ENCODE results near the gene SLC36A4. TPM values are rescaled to one million over a fixed set of nuclear protein-coding genes. Genes with fewer than 3 reads are reported as not detected.
"Not testable (repeated sequence)": the region's sequence is repeated elsewhere in the genome, so short reads cannot be mapped to it uniquely, and the experiment has no call there.

Gene SLC36A4
- total RNA-seq, 1 experiment from 2014 or later, result 12.5 TPM

GRCh38 chr11:93113824-93114223 lies 84.0 kb downstream of the SLC36A4 start:
- POLR2A ChIA-PET, result no interaction called here

DNA sequence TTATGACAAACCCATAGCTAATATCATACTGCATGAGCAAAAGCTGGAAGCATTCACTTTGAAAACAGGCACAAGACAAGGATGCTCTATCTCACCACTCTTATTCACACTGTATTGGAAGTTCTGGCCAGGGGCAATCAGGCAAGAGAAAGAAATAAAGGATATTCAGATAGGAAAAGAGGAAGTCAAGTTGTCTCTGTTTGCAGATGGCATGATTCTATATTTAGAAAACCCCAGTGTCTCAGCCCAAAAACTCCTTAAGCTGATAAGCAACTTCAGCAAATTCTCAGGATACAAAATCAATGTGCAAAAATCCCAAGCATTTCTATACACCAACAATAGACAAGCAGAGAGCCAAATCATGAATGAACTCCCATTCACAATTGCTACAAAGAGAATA lies 86.6 kb downstream of the SLC36A4 start:
- H3K36me3 ChIP-seq (ENCODE audit: control insufficient read depth, insufficient read depth, low read length); CTCF ChIA-PET; H3K4me3 ChIP-seq (ENCODE audit: low read depth, low read length); POLR2A ChIA-PET; H3K9me3 ChIP-seq; H3K27me3 ChIP-seq (replicated peaks; ENCODE audit: control insufficient read depth, insufficient read depth, low read length); H3K27ac Mint-ChIP-seq (ENCODE audit: unreplicated experiment); H3K4me1 Mint-ChIP-seq (ENCODE audit: low read depth, unreplicated experiment); H3K27me3 Mint-ChIP-seq (ENCODE audit: insufficient read depth, unreplicated experiment); H3K4me1 ChIP-seq; DNase-seq; H3K4me3 Mint-ChIP-seq (ENCODE audit: unreplicated experiment); H3K9me3 Mint-ChIP-seq (ENCODE audit: unreplicated experiment); BruUV-seq (replicated peaks); H3K36me3 Mint-ChIP-seq (ENCODE audit: insufficient read depth, unreplicated experiment); intact Hi-C loops (cut with micrococcal nuclease; ENCODE audit: unreplicated experiment): not testable (repeated sequence)

More at GRCh38 chr11:93113824-93114223, 84.0 kb downstream of the SLC36A4 start:
- no peaks in the 10 kb centered on the region for H3K9me3 ChIP-seq
- no peaks in the 10 kb centered on the region for H3K36me3 Mint-ChIP-seq (ENCODE audit: insufficient read depth, unreplicated experiment)
- CTCF ChIA-PET, result no interaction called here
- no peak overlapping the region for H3K27ac Mint-ChIP-seq (ENCODE audit: unreplicated experiment)
- 0 out of 2 replicates have a peak, but pooled peaks cover 7% of the 10 kb centered on the region for H3K4me1 ChIP-seq
- no peak overlapping the region for H3K4me3 Mint-ChIP-seq (ENCODE audit: unreplicated experiment)
- no peak for TF ChIP-seq CTCF (IDR thresholded peaks at IDR 0.05; ENCODE audit: insufficient read depth in 1 of 2, low read depth in 1 of 2, low read length in 1 of 2, severe bottlenecking in 1 of 2, unreplicated experiment in 1 of 2)
- DNase-seq, result no peak
- BruUV-seq (replicated peaks), result no TSS peak
- H3K4me1 Mint-ChIP-seq (ENCODE audit: low read depth, unreplicated experiment), result peaks cover 6% of the 10 kb centered on the region
- no peaks in the 10 kb centered on the region for H3K9me3 Mint-ChIP-seq (ENCODE audit: unreplicated experiment)
- H3K27me3 Mint-ChIP-seq (ENCODE audit: insufficient read depth, unreplicated experiment), result peaks cover 12% of the 10 kb centered on the region
- H3K4me3 ChIP-seq (ENCODE audit: low read depth, low read length), result no peak overlapping the region
- no peaks in the 10 kb centered on the region for H3K27me3 ChIP-seq (replicated peaks; ENCODE audit: control insufficient read depth, insufficient read depth, low read length)
- intact Hi-C loops (cut with micrococcal nuclease; ENCODE audit: unreplicated experiment), result no loop called here
- no peaks in the 10 kb centered on the region for H3K36me3 ChIP-seq (ENCODE audit: control insufficient read depth, insufficient read depth, low read length)

DNA sequence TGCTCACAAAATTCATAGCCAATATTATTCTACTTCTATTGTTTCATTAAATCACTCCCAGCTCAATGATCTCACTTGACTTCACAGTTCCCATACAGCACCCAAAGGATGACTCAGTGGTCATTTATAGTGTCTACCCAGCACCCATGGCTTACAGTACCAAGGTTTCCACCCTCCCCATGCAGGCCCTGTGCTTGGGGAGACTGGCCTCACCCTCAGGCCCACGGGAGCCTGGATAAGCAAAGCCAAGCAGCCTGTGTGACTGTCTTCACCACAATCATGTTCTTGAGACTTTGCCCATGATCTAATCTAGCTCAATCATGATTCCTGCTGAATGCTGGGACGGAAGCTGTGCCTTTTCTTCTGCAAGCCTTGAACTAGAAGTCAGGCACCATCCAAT lies 97.6 kb downstream of the SLC36A4 start:
- BruUV-seq (replicated peaks), result no TSS peak
- no peak for DNase-seq
- no peaks in the 10 kb centered on the region for H3K9me3 ChIP-seq
- no peak overlapping the region for H3K4me3 ChIP-seq (ENCODE audit: low read depth, low read length)
- Mint-ChIP-seq H3K36me3 (ENCODE audit: insufficient read depth, unreplicated experiment) (no peaks in the 10 kb centered on the region), H3K4me1 (ENCODE audit: low read depth, unreplicated experiment) (no peaks in the 10 kb centered on the region), H3K9me3 (ENCODE audit: unreplicated experiment) (peaks cover 18% of the 10 kb centered on the region), H3K27ac (ENCODE audit: unreplicated experiment) (no peak overlapping the region), H3K4me3 (ENCODE audit: unreplicated experiment) (no peak overlapping the region), H3K27me3 (ENCODE audit: insufficient read depth, unreplicated experiment) (peaks cover 3% of the 10 kb centered on the region)
- intact Hi-C loops (cut with micrococcal nuclease; ENCODE audit: unreplicated experiment), result no loop called here
- H3K4me1 ChIP-seq, result no peaks in the 10 kb centered on the region
- ChIA-PET CTCF (no interaction called here), POLR2A (interaction anchor here (0.5 kb wide), 1 partner anchor 15 kb away, joined by 7 read pairs; no protein-coding TSS in a partner anchor)
- H3K27me3 ChIP-seq (replicated peaks; ENCODE audit: control insufficient read depth, insufficient read depth, low read length), result no peaks in the 10 kb centered on the region
- H3K36me3 ChIP-seq (ENCODE audit: control insufficient read depth, insufficient read depth, low read length), result no peaks in the 10 kb centered on the region
- no peak for TF ChIP-seq CTCF (IDR thresholded peaks at IDR 0.05; ENCODE audit: insufficient read depth in 1 of 2, low read depth in 1 of 2, low read length in 1 of 2, severe bottlenecking in 1 of 2, unreplicated experiment in 1 of 2)

DNA sequence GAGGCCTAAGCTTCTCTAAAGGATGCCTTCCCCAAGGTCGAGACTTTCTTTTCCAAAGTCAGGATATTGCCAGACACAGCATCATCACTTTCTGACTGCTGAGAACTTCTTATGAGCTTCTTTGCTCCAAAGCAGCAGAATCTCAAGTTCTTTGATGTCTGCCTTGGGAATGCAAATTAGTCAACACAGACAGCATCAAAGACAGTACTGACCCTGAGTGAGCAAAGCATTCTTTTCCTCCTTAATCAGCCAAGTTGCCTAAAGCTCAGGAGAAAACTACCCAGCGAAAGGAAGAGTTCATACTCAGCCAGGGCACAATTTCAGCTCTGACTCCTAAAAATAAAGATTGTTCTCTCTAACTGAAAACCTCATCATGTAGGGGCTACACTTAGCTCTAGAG lies 98.0 kb downstream of the SLC36A4 start:
- H3K27me3 ChIP-seq (replicated peaks; ENCODE audit: control insufficient read depth, insufficient read depth, low read length), result no peaks in the 10 kb centered on the region
- H3K36me3 ChIP-seq (ENCODE audit: control insufficient read depth, insufficient read depth, low read length), result no peaks in the 10 kb centered on the region
- ChIA-PET POLR2A (no interaction called here), CTCF (no interaction called here)
- H3K4me1 ChIP-seq, result no peaks in the 10 kb centered on the region
- no peak for TF ChIP-seq CTCF (IDR thresholded peaks at IDR 0.05; ENCODE audit: insufficient read depth in 1 of 2, low read depth in 1 of 2, low read length in 1 of 2, severe bottlenecking in 1 of 2, unreplicated experiment in 1 of 2)
- Mint-ChIP-seq H3K4me1 (ENCODE audit: low read depth, unreplicated experiment) (no peaks in the 10 kb centered on the region), H3K4me3 (ENCODE audit: unreplicated experiment) (no peak overlapping the region), H3K36me3 (ENCODE audit: insufficient read depth, unreplicated experiment) (no peaks in the 10 kb centered on the region), H3K9me3 (ENCODE audit: unreplicated experiment) (peaks cover 22% of the 10 kb centered on the region), H3K27ac (ENCODE audit: unreplicated experiment) (no peak overlapping the region), H3K27me3 (ENCODE audit: insufficient read depth, unreplicated experiment) (peaks cover 3% of the 10 kb centered on the region)
- intact Hi-C loops (cut with micrococcal nuclease; ENCODE audit: unreplicated experiment), result no loop called here
- no peaks in the 10 kb centered on the region for H3K9me3 ChIP-seq
- no peak overlapping the region for H3K4me3 ChIP-seq (ENCODE audit: low read depth, low read length)
- no TSS peak for BruUV-seq (replicated peaks)
- no peak for DNase-seq
